Measurements from ENCODE around the gene NEO1. TPM values are rescaled to one million over a fixed set of nuclear protein-coding genes. Genes with fewer than 3 reads are reported as not detected.

The NEO1 gene
- total RNA-seq, 4 donors from 2014 or later, result 27.1 to 39.6 (median 28.8) TPM

DNA sequence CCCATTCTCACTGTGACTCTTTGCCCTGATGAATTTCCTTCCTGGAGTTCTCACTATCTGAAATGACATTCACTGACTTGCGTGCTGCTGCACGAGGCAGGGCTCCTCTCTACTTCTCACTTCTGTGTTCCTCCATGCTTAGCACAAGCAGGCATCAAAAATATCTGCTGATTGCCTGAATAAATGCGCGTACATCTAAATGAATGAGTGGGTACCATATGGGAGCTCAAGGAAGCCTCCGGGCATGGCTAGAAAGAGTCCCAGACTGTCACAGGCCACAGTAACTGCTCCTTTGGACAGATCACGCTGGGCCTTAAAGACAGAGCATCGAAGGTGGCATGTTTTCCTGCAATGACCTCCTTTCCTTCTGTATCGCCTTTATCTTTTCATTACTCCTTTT is 284.9 kb downstream of the NEO1 start:
- intact Hi-C loops (cut with DNase I), result no loop called here
- TF ChIP-seq POLR2A (IDR thresholded peaks at IDR 0.05), result no peak
- TF ChIP-seq, protein P1, sequence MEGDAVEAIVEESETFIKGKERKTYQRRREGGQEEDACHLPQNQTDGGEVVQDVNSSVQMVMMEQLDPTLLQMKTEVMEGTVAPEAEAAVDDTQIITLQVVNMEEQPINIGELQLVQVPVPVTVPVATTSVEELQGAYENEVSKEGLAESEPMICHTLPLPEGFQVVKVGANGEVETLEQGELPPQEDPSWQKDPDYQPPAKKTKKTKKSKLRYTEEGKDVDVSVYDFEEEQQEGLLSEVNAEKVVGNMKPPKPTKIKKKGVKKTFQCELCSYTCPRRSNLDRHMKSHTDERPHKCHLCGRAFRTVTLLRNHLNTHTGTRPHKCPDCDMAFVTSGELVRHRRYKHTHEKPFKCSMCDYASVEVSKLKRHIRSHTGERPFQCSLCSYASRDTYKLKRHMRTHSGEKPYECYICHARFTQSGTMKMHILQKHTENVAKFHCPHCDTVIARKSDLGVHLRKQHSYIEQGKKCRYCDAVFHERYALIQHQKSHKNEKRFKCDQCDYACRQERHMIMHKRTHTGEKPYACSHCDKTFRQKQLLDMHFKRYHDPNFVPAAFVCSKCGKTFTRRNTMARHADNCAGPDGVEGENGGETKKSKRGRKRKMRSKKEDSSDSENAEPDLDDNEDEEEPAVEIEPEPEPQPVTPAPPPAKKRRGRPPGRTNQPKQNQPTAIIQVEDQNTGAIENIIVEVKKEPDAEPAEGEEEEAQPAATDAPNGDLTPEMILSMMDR (IDR thresholded peaks at IDR 0.05), result no peak

DNA sequence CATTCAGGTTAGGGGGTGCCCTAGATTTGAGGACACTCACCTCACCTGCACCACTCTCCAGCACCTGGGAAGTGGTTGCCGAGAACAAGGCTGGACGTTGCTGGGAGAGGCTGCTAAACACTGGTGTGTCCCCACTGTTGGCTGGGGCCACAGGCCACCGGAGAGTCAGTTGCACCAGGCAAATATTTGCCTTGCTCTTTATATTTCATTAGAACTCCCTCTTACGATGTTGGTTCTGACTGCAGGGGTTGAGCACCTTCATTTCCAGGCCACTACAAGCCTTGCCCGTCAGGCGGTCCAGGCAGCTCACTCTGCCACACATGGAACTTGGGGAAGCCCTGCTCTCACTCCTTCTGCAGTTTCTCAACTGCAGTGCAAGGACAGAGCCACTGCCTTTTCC is 285.8 kb downstream of the NEO1 start:
- 85 to 92% methylated on average over 6 of the region's 6 CpGs for WGBS, 2 donors
- H3K4me3 ChIP-seq (replicated peaks in 1 of 3), result no peak overlapping the region
- peaks cover 4 to 14% of the 10 kb centered on the region in 2 donors for H3K4me1 ChIP-seq
- H3K36me3 ChIP-seq, result no peaks in the 10 kb centered on the region
- no peaks in the 10 kb centered on the region for H3K27me3 ChIP-seq
- no peaks in the 10 kb centered on the region for H3K9me3 ChIP-seq
- intact Hi-C loops (cut with DNase I), result no loop called here
- no peak for DNase-seq
- no peak overlapping the region for H3K27ac ChIP-seq
- TF ChIP-seq POLR2A (IDR thresholded peaks at IDR 0.05), result no peak
- TF ChIP-seq, protein P1 (IDR thresholded peaks at IDR 0.05), result no peak

More for the DNA sequence above, 284.9 kb downstream of the NEO1 start:
- Histone ChIP-seq H3K4me1 (peaks cover under 1 to 6% of the 10 kb centered on the region in 2 donors), H3K4me3 (replicated peaks in 1 of 3) (no peak overlapping the region), H3K9me3 (no peaks in the 10 kb centered on the region), H3K27ac (no peak overlapping the region), H3K27me3 (no peaks in the 10 kb centered on the region), H3K36me3 (no peaks in the 10 kb centered on the region)
- WGBS, 2 donors, result 84 to 91% methylated on average over 8 of the region's 8 CpGs
- no peak for DNase-seq

DNA sequence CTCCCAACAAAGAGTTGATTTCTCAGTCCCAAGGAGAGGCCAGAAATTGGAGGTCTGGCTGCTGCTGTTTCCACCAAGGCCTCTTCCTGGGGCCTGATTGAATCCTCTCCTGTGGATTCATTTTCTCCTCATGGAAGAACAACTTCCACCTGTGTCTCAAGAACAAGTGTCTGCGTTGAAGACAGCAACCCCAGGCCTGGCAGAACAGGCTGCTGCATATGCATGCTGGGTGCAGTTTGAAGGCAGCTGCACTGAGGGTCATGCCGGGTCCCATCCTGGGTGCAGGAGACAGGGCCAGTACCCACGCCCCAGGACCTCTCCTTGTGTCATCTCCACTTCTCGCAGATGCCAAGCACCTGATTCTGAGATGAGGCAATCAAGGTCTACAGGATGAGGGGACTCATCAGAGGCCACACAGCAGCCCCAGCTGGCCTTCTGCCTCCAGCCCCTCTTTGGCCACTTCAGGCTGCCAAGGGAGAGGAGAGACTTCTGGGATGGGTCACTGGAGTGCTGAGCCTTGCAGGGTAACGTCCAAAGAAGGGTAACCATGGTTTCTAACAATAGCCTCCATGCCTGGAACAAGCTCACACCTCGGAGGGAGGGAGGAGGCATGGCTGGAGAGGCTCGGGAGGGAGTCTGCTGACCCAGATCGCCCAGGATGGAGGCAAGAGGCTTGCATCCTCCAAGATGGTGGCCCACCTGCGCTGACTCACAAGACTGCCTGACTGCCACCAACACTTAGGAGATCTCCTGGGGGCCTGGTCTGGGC is 286.5 kb downstream of the NEO1 start:
- Histone ChIP-seq H3K4me3 (replicated peaks in 1 of 3) (no peak overlapping the region), H3K27me3 (no peaks in the 10 kb centered on the region), H3K27ac (no peak overlapping the region), H3K4me1 (peaks cover 4 to 14% of the 10 kb centered on the region in 2 donors), H3K36me3 (no peaks in the 10 kb centered on the region), H3K9me3 (no peaks in the 10 kb centered on the region)
- TF ChIP-seq POLR2A (IDR thresholded peaks at IDR 0.05), result no peak
- TF ChIP-seq, protein P1 (IDR thresholded peaks at IDR 0.05), result no peak
- intact Hi-C loops (cut with DNase I), result no loop called here
- 84 to 87% methylated on average over 9 of the region's 9 CpGs for WGBS, 2 donors
- no peak for DNase-seq

DNA sequence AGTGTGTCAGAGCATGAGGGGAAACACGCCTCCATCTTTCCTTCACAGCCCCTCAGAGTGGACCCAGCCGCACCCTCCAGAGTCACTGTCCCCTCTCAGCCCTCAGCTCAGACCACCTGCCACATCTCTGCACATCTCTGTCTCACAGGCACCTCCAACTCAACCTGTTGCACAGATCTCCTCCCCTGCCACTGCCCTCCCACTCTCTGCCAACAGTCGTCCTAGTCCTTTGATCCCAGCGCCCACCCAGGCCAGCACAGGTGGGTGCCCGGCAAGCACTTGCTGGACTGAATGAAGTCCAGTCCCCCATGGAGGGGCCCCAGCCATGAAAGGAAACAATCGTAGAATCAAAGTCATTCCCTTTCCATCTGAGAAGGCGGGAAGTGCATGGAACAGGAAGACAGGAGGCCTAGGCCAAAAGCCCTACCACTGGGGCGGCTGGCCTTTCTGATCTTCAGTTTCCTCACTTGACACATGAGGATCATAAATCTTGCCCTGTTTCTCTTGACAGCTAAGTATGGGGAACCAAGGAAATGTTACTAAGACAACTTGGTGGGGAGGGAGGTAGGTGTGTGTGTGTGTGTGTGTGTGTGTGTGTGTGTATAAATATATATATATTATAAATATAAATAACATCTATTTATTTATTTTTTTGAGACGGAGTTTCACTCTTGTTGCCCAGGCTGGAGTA is 288.4 kb downstream of the NEO1 start:
- WGBS, 2 donors, result 82 to 91% methylated on average over 9 of the region's 9 CpGs
- intact Hi-C loops (cut with DNase I), result no loop called here
- no peak overlapping the region for H3K27ac ChIP-seq
- no peak overlapping the region for H3K4me3 ChIP-seq (replicated peaks in 1 of 3)
- H3K36me3 ChIP-seq, result no peaks in the 10 kb centered on the region
- TF ChIP-seq, protein P1 (IDR thresholded peaks at IDR 0.05), result no peak
- no peak for TF ChIP-seq POLR2A (IDR thresholded peaks at IDR 0.05)
- no peaks in the 10 kb centered on the region for H3K9me3 ChIP-seq
- H3K4me1 ChIP-seq, result peaks cover 4 to 14% of the 10 kb centered on the region in 2 donors
- no peaks in the 10 kb centered on the region for H3K27me3 ChIP-seq
- DNase-seq, result no peak
